Ureter (tissue), 1 donor: ENCODE results near the gene ATP1A3. TPM values are rescaled to one million over a fixed set of nuclear protein-coding genes. Genes with fewer than 3 reads are reported as not detected.
"Not testable (repeated sequence)": the region's sequence is repeated elsewhere in the genome, so short reads cannot be mapped to it uniquely, and the experiment has no call there.

Source experiments
- DNase-seq: peaks from one replicate; pipeline ENCODE4 v3.0.0-alpha.2; 2020; ENCODE audit warnings: low spot score
- total RNA-seq: library from RNA; stranded (reverse); gene quantifications from one replicate; pipeline ENCODE4 v1.2.4, GENCODE V29; 2023
- donor health status: DM: yes; HTN: yes; CAD: no.

Gene ATP1A3
- 0.52 TPM for total RNA-seq

DNA sequence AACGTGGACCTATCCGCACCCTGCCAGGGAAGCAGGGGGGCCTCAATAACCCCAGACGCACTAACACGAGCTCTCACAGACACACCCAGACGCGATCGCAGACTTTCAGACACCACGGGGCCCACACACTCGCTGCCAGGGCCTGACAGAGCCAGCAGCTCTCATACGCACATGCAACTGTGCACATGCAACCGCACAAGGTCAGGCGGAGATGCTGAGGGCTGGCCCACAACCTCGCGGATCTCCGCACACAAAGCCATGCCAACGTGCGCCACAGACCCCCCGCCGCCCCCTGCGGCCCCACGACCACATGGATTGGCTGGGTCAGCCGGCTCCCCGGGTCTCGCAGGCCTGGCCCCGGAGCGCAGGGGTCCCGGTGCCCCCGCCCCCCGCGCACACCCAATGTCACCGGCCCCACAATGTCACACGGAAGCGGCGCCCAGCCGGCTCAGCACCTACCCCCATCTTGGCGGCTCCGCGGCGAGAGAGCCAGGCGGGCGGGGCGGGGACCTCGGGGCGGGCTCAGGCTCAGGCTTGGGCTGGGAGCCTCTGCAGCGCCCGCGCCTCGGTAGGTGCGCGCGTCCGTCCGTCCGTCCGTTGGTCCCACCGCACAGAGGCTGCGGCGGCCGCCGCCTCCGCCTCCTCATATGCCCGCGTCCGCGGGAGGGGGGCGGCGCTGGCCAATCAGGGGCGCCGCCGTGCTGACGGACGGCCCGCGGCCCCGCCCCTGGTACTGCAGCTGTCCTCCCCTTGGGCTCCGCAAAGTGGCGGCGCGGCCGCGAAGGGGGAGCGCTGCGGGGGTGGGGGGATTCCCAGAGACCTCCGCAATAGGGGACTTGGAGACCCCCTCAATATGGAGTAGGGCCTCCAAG is at the start of gene ATP1A3:
TSS of gene ATP1A3 (minus strand) at position 619 of the 872 bp plus-strand sequence. CDS start at position 465, 154 bp downstream.
- DNase-seq, result no peak

DNA sequence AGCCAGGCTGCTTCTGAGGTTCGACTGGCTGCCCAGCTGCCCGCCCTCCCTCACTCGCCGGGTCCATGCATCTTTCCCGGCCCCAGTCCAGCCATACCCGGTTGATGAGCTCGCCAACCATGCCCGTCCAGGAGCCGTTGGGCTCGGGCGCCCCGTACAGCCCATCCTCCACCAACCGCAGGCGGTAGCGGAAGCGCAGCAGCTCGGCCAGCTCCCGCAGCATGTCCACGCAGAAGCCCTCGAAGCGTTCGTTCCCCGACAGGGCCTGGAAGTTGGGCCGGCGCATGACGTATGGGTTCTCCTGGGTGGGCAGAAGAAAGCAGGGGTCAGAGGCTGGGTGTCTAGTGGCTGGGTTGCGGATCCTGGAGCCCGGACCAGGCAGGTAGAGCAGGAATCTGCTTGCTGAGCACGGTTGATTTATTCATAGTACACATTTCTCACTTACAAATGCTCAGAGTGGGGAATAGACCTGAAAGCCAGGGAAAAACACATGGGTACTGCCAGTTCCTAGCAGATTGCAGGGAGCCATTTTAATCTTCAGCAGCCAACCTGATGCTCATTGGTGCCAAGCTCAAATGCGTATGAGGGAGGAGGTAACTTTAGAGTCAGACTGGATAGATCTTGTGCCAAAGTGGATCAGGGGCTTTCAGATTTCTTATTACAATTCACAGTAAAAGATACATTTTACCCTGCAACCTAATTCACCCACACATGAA is 48.6 kb upstream of the ATP1A3 start:
- DNase-seq, result no peak

DNA sequence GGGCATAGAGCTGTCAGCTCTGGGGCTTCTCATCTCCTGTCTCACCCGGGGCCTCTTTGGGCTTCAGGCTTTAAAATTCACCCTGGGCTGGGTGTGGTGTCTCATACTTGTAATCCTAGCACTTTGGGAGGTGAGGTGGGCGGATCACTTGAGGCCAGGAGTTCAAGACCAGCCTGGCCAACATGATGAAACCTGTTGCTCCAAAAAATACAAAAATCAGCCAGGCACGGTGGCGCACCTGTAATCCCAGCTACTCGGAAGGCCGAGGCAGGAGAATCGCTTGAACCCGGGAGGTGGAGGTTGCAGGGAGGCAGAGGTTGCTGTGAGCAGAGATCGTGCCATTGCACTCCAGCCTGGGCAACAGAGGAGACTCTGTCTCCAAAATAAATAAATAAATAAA is 46.5 kb upstream of the ATP1A3 start:
- DNase-seq, result not testable (repeated sequence)

DNA sequence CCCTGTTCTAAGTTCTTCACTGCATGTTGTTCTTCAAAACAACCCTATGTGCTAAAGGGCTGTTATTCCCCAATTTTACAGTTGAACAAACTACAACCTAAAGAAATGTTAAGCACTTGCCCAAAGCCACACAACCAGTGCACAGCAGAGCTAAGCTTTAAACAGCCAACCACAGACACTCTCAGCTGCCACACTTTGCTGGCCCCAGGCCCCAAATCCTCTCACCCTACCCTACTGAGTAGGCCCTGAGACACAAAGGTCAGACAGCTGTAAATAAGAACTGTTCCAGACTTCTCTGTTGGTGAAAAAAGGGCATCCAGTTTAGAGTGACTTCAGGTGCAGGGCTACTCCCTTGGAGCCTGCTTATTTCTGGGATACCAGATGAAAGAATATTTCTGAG is 46.0 kb upstream of the ATP1A3 start:
- DNase-seq, result no peak

DNA sequence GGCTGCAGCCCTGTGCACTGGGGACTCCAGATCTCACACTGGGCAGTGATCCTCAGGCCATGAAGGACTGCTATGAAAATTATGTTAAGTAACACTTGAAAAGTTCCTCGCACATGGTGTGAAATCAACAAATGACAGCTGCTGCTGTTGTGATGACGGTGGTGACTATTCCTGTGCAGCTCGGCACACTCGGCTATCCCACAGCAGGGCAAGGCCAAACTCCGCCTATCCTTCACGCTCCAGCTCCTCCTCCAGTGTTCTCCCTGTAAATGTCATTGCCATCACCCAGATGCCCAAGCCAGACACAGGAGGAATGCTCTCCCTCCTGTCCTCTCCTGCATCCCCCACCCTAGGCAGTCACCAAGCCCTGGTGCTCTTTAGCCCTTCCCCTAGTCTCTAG is 44.6 kb upstream of the ATP1A3 start:
- DNase-seq, result no peak

DNA sequence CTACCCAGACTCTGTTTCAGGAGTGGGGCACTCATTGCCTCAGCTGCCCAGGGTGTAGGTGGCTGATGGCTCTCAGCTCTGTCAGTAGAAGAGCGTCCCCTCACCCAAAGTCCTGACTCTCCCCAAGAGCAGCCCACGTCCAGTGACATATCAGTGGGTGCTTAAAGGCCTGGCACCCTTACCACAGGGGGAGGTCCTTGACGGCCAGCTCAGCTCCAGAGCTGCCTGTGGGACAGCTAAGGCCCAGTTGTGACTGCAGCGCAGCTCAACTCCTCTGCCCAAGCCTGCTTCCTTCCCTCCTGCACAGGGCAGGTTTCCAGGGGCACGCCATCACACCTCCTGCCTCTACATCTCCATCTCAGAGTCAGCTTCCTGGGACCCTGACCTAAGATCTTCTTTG is 43.6 kb upstream of the ATP1A3 start:
- DNase-seq, result no peak

DNA sequence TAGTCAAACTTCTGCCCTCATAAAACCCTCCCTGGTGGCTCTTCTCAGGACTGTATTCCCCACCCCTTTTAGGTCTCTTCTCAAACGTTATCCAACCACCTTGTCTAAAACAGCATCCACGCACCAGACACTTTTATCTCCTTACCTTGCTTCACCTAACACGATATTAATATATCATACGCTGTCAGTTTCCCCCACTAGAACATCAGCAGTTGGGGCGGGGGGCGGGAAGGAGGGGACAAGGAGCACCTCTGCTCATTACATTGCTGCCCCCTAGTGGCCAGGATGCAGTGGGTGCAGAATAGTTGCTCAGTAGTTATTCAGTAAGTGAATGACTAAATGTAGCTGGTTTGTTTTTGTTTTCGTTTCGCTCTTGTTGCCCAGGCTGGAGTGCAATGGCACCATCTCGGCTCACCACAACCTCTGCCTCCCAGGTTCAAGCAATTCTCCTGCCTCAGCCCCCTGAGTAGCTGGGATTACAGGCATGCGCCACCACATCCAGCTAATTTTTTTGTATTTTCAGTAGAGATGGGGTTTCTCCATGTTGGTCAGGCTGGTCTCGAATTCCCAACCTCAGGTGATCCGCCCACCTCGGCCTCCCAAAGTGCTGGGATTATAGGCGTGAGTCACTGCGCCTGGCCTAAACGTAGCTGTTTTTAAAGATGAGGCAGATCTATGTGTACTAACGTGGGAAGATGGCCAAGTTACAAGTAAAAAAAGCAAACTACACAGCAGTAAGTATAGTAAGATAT is 40.8 kb upstream of the ATP1A3 start:
- DNase-seq, result not testable (repeated sequence)

DNA sequence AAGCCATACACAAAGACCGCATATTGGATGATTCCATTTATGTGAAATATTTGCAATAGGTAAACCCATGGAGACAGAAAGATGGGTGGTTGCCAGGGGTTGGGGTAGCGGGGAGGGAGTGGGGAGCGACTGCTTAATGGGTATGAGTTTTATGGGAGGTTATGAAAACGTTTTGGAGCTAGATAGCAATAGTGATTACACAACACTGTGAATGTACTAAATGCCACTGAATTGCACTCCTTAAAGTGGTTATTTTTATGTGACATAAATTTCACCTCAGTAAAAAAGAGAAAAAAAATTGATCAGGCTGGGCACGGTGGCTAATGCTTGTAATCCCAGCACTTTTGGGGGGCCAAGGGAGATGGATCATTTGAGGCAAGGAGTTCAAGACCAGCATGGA is 39.4 kb upstream of the ATP1A3 start:
- DNase-seq, result no peak

DNA sequence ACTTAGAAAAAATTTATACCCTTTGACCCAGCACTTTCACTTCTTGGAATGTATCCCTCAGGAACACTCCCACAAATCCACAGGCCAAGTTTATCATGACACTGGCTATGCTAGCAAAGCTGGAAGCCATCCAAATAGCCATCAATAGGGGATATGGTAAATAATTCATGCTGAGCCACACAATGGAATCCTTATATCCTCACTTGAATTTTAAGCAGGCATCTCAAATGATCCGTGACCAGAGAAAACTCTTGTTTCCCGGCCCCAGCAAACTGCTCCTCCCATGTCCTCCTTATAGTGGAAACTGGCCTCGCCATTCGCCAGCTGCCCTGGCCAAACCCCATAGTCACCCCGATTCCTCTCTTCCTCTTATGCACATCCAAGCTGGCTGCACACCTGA is 38.4 kb upstream of the ATP1A3 start:
- no peak for DNase-seq

DNA sequence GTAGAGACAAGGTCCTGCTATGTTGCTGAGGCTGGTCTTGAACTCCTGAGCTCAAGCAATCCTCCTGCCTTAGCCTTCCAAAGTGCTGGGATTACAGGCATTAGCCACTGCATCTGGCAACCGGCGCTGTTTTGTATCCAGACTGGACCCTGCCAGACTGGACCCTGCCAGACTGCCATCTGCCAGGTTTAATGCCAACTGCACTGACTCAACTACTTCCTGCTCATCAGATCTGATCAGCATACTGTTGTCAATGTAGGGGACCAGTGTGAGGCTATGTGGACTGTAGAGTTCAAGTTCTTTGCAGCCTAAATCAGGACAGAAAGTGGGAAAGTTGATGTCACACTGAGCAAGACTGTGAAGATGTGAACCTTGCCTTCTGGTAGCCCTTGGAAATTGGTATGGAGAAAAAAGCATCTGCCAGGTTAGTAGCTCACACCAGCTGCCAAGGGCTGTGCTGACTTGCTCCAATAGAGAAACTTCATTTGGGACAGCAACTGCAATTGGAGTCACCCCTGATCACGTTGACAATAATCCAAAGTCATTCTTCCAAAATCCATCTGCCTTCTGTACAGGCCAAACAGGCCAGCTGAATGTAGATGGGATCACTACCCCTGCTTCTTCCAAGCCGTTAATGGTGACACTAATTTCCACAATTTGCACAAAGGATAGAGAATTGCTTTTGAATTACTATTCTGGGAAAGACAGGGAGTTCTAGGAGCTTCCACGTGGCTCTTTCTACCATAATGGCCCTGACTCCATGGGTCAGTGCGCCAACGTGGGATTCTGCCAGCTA is 36.8 kb upstream of the ATP1A3 start:
- no peak for DNase-seq

DNA sequence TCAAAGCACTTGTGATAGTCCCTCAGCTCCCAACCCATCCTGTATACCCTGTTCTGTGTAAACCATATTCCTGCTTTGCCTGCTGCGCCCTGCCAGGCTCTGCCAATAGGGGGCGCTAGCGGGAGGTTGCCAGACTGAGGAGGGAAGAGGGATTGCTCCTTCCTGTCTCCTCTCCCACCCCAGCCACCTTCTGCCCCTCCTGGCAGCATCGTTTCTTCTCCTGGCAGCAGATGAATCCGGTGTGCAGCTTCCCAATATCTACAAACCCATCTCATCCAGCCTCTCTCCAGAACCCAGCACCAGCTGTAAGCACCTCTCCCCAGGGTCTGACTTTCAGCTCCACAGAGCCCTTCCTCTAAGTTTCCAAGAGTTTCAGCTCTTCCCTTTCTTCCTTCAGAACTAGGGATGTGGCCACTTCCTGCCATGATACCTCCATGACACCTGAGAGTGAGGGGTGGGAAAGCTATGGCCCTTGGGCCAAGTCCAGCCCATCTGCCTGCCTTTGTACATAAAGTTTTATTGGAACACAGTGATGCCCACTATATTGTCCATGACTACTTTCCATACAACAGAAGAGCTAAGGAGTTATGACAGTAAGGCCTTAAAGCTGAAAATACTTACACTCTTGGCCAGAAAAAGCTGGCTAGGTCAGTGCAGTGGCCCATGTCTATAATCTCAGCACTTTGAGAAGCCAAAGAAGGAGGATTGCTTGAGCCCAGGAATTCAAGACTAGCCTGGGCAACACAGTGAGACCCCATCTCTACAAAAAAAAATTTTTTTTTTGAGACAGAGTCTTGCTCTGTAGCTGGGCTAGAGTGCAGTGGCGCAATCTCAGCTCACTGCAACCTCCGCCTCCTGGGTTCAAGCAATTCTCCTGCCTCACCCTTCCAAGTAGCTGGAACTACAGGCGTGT is 34.5 kb upstream of the ATP1A3 start:
- no peak for DNase-seq

DNA sequence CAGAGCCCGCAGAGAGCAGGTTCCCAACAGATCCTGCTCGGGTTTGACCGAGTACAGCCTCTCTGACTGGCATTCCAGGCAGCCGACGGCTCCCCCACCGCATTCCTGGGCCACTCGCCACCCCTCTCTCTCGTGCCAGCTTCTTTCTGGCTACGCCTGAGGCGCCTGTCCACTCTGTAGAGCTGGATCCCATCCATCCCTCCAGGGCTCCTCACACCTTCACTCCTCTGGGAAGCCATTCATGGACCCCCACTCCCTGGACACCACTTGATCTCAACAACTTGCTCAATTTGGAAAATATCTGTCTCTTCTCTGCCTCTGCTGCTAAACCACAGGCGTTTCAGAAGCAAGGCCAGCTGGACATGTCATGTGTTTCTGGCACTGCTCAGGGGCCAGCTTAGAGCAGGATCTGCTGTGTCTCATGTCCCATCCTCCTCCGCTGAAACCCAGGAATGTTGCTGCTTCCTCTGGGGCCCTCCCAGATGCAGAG is 30.6 kb upstream of the ATP1A3 start:
- no peak for DNase-seq

DNA sequence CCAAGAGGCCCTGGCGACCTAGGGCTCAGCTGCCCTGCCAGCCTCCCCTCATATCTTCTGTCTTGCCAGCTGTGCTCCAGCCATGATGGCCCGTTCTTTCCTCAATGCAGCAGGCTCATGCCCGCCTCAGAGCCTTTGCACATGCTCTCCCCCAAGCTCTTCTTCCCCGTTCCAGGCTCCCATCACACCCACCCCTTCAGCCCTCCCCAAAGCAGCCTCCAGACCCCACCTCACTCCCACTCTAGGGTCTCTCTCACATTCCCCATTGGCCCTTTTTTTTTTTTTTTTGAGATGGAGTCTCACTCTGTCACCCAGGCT is 29.9 kb upstream of the ATP1A3 start:
- no peak for DNase-seq

DNA sequence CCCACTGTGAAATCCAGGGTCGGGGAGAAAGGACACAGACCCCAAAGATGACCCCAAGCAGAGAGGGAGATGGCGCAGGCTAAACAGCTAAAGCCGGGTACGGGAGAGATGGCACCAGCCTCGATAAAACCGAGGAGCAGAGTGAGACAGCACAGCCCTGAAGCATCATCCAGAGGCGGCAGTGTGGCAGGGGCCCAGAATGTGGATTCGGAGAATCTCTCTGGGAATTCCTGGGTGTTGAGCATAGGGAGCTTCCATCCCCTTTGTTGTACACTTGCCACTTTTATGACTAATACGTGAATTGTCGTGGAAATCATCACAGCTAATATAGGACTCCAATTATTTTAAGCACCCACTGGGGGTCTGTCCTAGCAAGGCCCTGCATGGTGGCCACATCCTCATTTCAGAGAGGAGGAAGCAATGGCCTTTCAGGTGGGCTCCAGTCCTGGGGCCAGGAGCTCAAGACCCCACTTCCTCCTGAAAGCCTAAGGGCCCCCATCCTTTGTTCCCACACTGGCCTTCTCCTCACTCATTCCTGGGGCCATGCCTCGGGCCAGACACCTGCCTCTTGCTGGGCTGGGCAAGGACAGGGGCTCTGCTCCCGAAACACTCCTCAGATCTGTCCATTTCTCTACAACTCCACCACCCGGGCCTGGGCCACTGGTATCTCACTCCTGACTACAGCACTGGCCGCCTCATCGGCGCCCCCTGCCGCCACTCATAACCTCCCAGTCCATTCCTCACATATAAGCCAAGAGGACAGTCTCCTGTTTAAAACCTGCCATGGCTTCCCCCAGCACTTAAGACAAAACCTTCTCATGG is 29.3 kb upstream of the ATP1A3 start:
- no peak for DNase-seq

DNA sequence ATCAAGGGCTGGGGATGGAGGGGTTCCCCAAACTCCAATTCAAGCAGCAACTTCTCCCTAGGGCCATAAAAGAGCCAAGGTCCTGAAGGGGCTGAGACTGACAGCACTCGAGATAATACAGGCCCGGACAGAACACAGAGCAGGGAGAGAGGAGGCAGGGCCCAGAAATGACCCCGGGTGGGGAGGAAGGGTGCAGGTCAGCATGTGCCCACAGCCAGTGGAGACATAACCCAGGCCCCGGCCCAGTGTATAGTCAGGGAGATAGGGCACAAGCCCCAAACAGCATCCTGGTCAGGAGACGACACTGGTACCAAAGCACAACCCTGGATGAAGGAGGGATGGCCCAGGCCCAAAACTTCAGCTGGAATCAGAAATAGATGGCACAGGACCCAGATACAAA is 28.6 kb upstream of the ATP1A3 start:
- DNase-seq, result no peak

DNA sequence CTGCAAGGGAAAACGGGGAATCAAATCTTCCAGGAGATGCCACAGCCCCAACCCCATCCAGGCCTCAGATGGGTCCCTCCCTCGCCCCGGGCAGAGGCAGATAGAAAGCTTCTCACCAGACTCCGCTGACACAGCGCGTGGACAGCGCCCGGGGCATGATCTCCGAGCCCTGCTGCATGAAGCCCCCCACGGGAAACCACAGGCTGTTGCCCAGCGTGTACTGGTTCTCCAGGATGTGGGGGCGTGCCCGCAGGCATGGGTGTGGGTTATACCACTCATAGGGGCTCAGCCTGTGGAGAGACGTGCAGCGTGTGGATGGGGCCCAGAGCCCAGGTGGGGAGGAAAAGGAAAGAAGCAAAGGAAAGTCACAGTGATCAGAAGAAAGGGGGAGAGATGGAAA is 27.2 kb upstream of the ATP1A3 start:
- DNase-seq, result no peak

DNA sequence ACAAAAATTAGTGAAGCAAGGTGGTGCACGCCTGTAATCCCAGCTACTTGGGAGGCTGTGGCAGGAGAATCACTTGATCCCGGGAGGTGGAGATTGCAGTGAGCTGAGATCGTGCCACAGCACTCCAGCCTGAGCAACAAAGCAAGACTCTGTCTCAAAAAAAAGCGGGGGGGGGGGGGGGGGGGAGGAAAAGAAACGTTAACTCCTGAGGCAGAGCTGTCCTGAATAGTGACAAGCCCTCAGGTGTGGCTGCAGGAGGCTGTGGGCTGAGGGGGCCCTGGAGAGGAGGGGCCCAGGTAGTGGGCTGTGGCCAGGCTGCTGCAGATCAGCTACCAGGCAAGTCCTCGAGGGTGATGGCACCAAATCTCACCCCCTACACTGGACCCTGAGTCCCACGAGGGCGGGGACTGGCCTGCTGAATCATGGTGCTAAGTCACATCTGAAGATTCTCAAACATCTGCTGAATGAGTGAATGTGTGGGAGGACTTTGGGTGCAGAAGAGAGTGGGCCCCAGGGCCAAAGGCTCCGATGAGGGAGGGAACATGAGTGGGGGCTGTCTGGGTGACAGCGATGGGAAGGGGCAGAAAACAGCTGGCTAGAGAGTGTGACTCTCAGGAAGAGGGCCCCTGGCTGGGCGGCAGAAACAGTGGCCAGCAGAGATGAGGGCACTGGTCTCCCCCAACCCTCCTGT is 24.6 kb upstream of the ATP1A3 start:
- no peak for DNase-seq

DNA sequence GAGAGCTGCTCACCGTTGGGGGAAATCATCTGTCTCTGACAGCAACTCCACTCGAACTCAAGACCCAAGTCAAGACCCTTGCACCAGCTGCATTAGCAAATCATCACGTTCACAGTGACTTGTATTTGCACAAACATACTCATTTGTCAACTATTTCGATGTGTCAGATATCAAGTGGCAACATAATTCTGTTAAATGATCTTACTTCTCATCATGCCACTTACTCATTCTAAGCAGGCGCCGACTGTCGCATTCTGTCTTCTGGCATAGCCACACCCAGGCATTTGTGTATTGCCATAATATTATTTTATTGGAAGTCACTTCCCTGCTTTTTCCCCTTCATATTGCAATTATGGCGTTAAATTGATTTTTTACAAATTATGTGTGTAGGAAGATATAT is 23.0 kb upstream of the ATP1A3 start:
- no peak for DNase-seq

DNA sequence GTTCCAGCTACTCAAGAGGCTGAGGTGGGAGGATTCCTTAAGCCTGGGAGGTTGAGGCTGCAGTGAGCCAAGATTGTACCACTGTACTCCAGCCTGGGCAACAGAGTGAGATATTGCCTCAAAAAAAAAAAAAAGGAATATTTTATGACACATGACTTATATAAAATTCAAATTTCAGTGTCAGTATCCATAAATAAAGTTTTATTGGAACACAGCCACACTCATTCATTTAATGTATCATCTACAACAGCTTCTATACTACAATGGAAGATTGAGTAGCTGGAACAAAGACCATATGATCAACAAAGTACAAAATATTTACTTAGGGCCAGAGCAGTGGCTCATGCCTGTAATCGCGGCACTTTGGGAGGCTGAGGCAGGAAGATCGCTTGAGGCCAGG is 18.7 kb upstream of the ATP1A3 start:
- not testable (repeated sequence) for DNase-seq
